ENCODE results near the gene RBM44.

The RBM44 gene

GRCh38 chr2:237874585-237875161, 76.1 kb downstream of the RBM44 start:
- Histone ChIP-seq H3K36me3 (ENCODE audit: insufficient read depth, low read length) (no peaks in the 10 kb centered on the region; the same call in 1 of the 2 replicates), H3K4me3 (no peak overlapping the region), H3K9me3 (ENCODE audit: low read depth, low read length) (no peaks in the 10 kb centered on the region), H3K9ac (ENCODE audit: insufficient read length) (no peak overlapping the region), H3K27ac (no peak overlapping the region)
- TF ChIP-seq EZH2 (IDR thresholded peaks at IDR 0.05) (no peak), FOXP2 (optimal IDR thresholded peaks at IDR 0.05; ENCODE audit: control extremely low read depth, extremely low read length, insufficient read depth) (no peak), POLR2AphosphoS5 (IDR thresholded peaks at IDR 0.05; ENCODE audit: borderline replicate concordance, low read depth, low read length) (no peak)
- no peak for DNase-seq (ENCODE audit: low read depth, low spot score)

GRCh38 chr2:237875256-237876060, 76.9 kb downstream of the RBM44 start:
- Histone ChIP-seq H3K4me3 (no peak overlapping the region), H3K27ac (no peak overlapping the region), H3K36me3 (ENCODE audit: insufficient read depth, low read length) (peaks cover 5% of the 10 kb centered on the region), H3K9me3 (ENCODE audit: low read depth, low read length) (no peaks in the 10 kb centered on the region), H3K9ac (ENCODE audit: insufficient read length) (no peak overlapping the region)
- TF ChIP-seq FOXP2 (optimal IDR thresholded peaks at IDR 0.05; ENCODE audit: control extremely low read depth, extremely low read length, insufficient read depth) (no peak), POLR2AphosphoS5 (IDR thresholded peaks at IDR 0.05; ENCODE audit: borderline replicate concordance, low read depth, low read length) (no peak), EZH2 (IDR thresholded peaks at IDR 0.05) (no peak)
- DNase-seq (ENCODE audit: low read depth, low spot score): no peak

- Histone ChIP-seq H3K4me3 (no peak overlapping the region), H3K27ac (no peak overlapping the region), H3K9me3 (ENCODE audit: low read depth, low read length) (no peaks in the 10 kb centered on the region), H3K36me3 (ENCODE audit: insufficient read depth, low read length) (peaks cover 12% of the 10 kb centered on the region), H3K9ac (ENCODE audit: insufficient read length) (no peak overlapping the region)
- DNase-seq (ENCODE audit: low read depth, low spot score): no peak
- TF ChIP-seq FOXP2 (optimal IDR thresholded peaks at IDR 0.05; ENCODE audit: control extremely low read depth, extremely low read length, insufficient read depth) (no peak), EZH2 (IDR thresholded peaks at IDR 0.05) (no peak), POLR2AphosphoS5 (IDR thresholded peaks at IDR 0.05; ENCODE audit: borderline replicate concordance, low read depth, low read length) (no peak)
These were observed 77.5 kb downstream of the RBM44 start for GRCh38 chr2:237876061-237876526.

- DNase-seq (ENCODE audit: low read depth, low spot score): no peak
- H3K9me3 ChIP-seq (ENCODE audit: low read depth, low read length): no peaks in the 10 kb centered on the region
- no peak overlapping the region for H3K4me3 ChIP-seq
- peaks cover 16% of the 10 kb centered on the region for H3K36me3 ChIP-seq (ENCODE audit: insufficient read depth, low read length)
- no peak for TF ChIP-seq FOXP2 (optimal IDR thresholded peaks at IDR 0.05; ENCODE audit: control extremely low read depth, extremely low read length, insufficient read depth)
- TF ChIP-seq EZH2 (IDR thresholded peaks at IDR 0.05): no peak
- no peak for TF ChIP-seq POLR2AphosphoS5 (IDR thresholded peaks at IDR 0.05; ENCODE audit: borderline replicate concordance, low read depth, low read length)
- no peak overlapping the region for H3K27ac ChIP-seq
- H3K9ac ChIP-seq (ENCODE audit: insufficient read length): no peak overlapping the region
These were observed 78.0 kb downstream of the RBM44 start for GRCh38 chr2:237876532-237876931.

- H3K27ac ChIP-seq: no peak overlapping the region
- no peak overlapping the region for H3K4me3 ChIP-seq
- H3K9me3 ChIP-seq (ENCODE audit: low read depth, low read length): no peaks in the 10 kb centered on the region
- no peak for TF ChIP-seq EZH2 (IDR thresholded peaks at IDR 0.05)
- no peak for TF ChIP-seq POLR2AphosphoS5 (IDR thresholded peaks at IDR 0.05; ENCODE audit: borderline replicate concordance, low read depth, low read length)
- no peak for TF ChIP-seq FOXP2 (optimal IDR thresholded peaks at IDR 0.05; ENCODE audit: control extremely low read depth, extremely low read length, insufficient read depth)
- no peak for DNase-seq (ENCODE audit: low read depth, low spot score)
- H3K36me3 ChIP-seq (ENCODE audit: insufficient read depth, low read length): peaks cover 21% of the 10 kb centered on the region
- no peak overlapping the region for H3K9ac ChIP-seq (ENCODE audit: insufficient read length)
These were observed 78.4 kb downstream of the RBM44 start for GRCh38 chr2:237876951-237877491.

- Histone ChIP-seq H3K4me3 (no peak overlapping the region), H3K9ac (ENCODE audit: insufficient read length) (no peak overlapping the region), H3K9me3 (ENCODE audit: low read depth, low read length) (no peaks in the 10 kb centered on the region), H3K27ac (peak overlapping the region; percentile 91), H3K36me3 (ENCODE audit: insufficient read depth, low read length) (peaks cover 23% of the 10 kb centered on the region)
- no peak for TF ChIP-seq EZH2 (IDR thresholded peaks at IDR 0.05)
- no peak for TF ChIP-seq FOXP2 (optimal IDR thresholded peaks at IDR 0.05; ENCODE audit: control extremely low read depth, extremely low read length, insufficient read depth)
- no peak for TF ChIP-seq POLR2AphosphoS5 (IDR thresholded peaks at IDR 0.05; ENCODE audit: borderline replicate concordance, low read depth, low read length)
- no peak for DNase-seq (ENCODE audit: low read depth, low spot score)
These were observed 79.2 kb downstream of the RBM44 start for GRCh38 chr2:237877576-237878307.

- no peak for DNase-seq (ENCODE audit: low read depth, low spot score)
- no peak for TF ChIP-seq POLR2AphosphoS5 (IDR thresholded peaks at IDR 0.05; ENCODE audit: borderline replicate concordance, low read depth, low read length)
- no peak for TF ChIP-seq FOXP2 (optimal IDR thresholded peaks at IDR 0.05; ENCODE audit: control extremely low read depth, extremely low read length, insufficient read depth)
- TF ChIP-seq EZH2 (IDR thresholded peaks at IDR 0.05): no peak
- peak overlapping the region; percentile 2; the same call in 1 of the 2 replicates for H3K4me3 ChIP-seq
- peak overlapping the region; percentile 91 for H3K27ac ChIP-seq
- H3K36me3 ChIP-seq (ENCODE audit: insufficient read depth, low read length): peaks cover 23% of the 10 kb centered on the region
- H3K9ac ChIP-seq (ENCODE audit: insufficient read length): no peak overlapping the region
- H3K9me3 ChIP-seq (ENCODE audit: low read depth, low read length): no peaks in the 10 kb centered on the region
These were observed 79.9 kb downstream of the RBM44 start for GRCh38 chr2:237878321-237879057.
